Neural progenitor cell (in vitro differentiated cells): ENCODE results near the gene METRNL. TPM values are rescaled to one million over a fixed set of nuclear protein-coding genes. Genes with fewer than 3 reads are reported as not detected.

Experiments
- DNase-seq: peaks from one replicate; pipeline ENCODE4 v3.0.0-alpha.2; 2016; ENCODE audit warnings: low spot score
- H2AFZ ChIP-seq: fragments of 200-600 bp; sonication (generic); replicated peaks from 2 replicates; pipeline ENCODE4 v1.6.1; 2016; ENCODE audit warnings: antibody characterized with exemption
- H3F3A ChIP-seq: fragments of 200-600 bp; sonication (generic); 2 replicates; pipeline ENCODE4 v1.6.1; 2016; ENCODE audit warnings: antibody characterized with exemption, low read depth
- H3K27ac ChIP-seq: fragments of 200-600 bp; sonication (generic); 2 replicates; pipeline ENCODE4 v1.5.1; 2016; ENCODE audit warnings: mild to moderate bottlenecking
- H3K27me3 ChIP-seq: fragments of 200-600 bp; sonication (generic); 2 replicates; pipeline ENCODE4 v1.6.1; 2016; ENCODE audit warnings: mild to moderate bottlenecking, moderate library complexity
- H3K36me3 ChIP-seq: fragments of 200-600 bp; sonication (generic); 2 replicates; pipeline ENCODE4 v1.5.1; 2016
- H3K4me1 ChIP-seq: fragments of 200-600 bp; sonication (generic); 2 replicates; pipeline ENCODE4 v1.6.1; 2016; ENCODE audit warnings: mixed run types
- H3K4me2 ChIP-seq: fragments of 200-600 bp; sonication (generic); 2 replicates; pipeline ENCODE4 v1.6.1; 2016
- H3K4me3 ChIP-seq: fragments of 200-600 bp; sonication (generic); 2 replicates; pipeline ENCODE4 v1.5.1; 2016
- H3K79me2 ChIP-seq: fragments of 200-600 bp; sonication (generic); 2 replicates; pipeline ENCODE4 v1.6.1; 2016; ENCODE audit warnings: low read depth
- H3K9ac ChIP-seq: fragments of 200-600 bp; sonication (generic); 2 replicates; pipeline ENCODE4 v1.6.1; 2016
- H3K9me3 ChIP-seq: fragments of 200-600 bp; sonication (generic); 2 replicates; pipeline ENCODE4 v1.5.1; 2016; ENCODE audit warnings: low read depth
- H4K20me1 ChIP-seq: fragments of 200-600 bp; sonication (generic); 2 replicates; pipeline ENCODE4 v1.6.1; 2016; ENCODE audit warnings: low read depth
- H3K27ac Mint-ChIP-seq: 3 replicates; pipeline ENCODE4 v1.8.0; 2021; ENCODE audit warnings: mixed read lengths
- H3K27me3 Mint-ChIP-seq: 2 replicates; pipeline ENCODE4 v1.8.0; 2022; ENCODE audit warnings: low read depth, mild to moderate bottlenecking, inconsistent platforms, moderate library complexity, mixed read lengths; ENCODE audit not compliant: insufficient read depth
- H3K36me3 Mint-ChIP-seq: 3 replicates; pipeline ENCODE4 v1.8.0; 2021; ENCODE audit warnings: mixed read lengths
- H3K4me1 Mint-ChIP-seq: 3 replicates; pipeline ENCODE4 v1.8.0; 2021; ENCODE audit warnings: mixed read lengths
- H3K4me3 Mint-ChIP-seq: 3 replicates; pipeline ENCODE4 v1.8.0; 2021; ENCODE audit warnings: mild to moderate bottlenecking, moderate library complexity, mixed read lengths
- H3K9me3 Mint-ChIP-seq: 3 replicates; pipeline ENCODE4 v1.8.0; 2020; ENCODE audit warnings: mixed read lengths
- CTCF ChIP-seq: fragments of 200-600 bp; sonication (generic); IDR thresholded peaks from 2 replicates; pipeline ENCODE4 v1.5.1; 2017; ENCODE audit warnings: antibody characterized with exemption, mild to moderate bottlenecking
- EZH2 ChIP-seq: fragments of 200-600 bp; sonication (generic); IDR thresholded peaks from 2 replicates; pipeline ENCODE4 v1.6.1; 2017; ENCODE audit warnings: antibody characterized with exemption, mild to moderate bottlenecking, moderate library complexity
- EZH2phosphoT487 ChIP-seq: fragments of 200-600 bp; sonication (generic); IDR thresholded peaks from 2 replicates; pipeline ENCODE4 v1.6.1; 2017; ENCODE audit warnings: antibody characterized with exemption
- total RNA-seq: library from RNA; depleted of rRNA; stranded (reverse); fragments of >200 nt; gene quantifications from 2 replicates; pipeline ENCODE4 v1.2.3, GENCODE V29; 2015; ENCODE audit warnings: low replicate concordance

Gene METRNL
- total RNA-seq, 1 donor from 2014 or later, result 3.6 TPM

- H3K27ac Mint-ChIP-seq, result no peak overlapping the region
- peaks cover 19% of the 10 kb centered on the region for H3K4me1 Mint-ChIP-seq
- peaks cover 5% of the 10 kb centered on the region for H3K27me3 Mint-ChIP-seq
- no peaks in the 10 kb centered on the region for H4K20me1 ChIP-seq
- H3K4me3 ChIP-seq, result no peak overlapping the region
- peaks cover 5% of the 10 kb centered on the region for H3F3A ChIP-seq
- H2AFZ ChIP-seq, result no peak overlapping the region
- H3K27me3 ChIP-seq, result no peaks in the 10 kb centered on the region
- no peaks in the 10 kb centered on the region for H3K36me3 ChIP-seq
- no peak overlapping the region for H3K4me3 Mint-ChIP-seq
- no peak overlapping the region for H3K27ac ChIP-seq
- H3K4me2 ChIP-seq, result no peak overlapping the region
- no peaks in the 10 kb centered on the region for H3K36me3 Mint-ChIP-seq
- no peaks in the 10 kb centered on the region for H3K9me3 ChIP-seq
- H3K9me3 Mint-ChIP-seq, result peaks cover 2% of the 10 kb centered on the region
- H3K9ac ChIP-seq, result no peak overlapping the region
- no peaks in the 10 kb centered on the region for H3K4me1 ChIP-seq
- TF ChIP-seq EZH2phosphoT487 (no peak), EZH2 (no peak), CTCF (no peak)
- H3K79me2 ChIP-seq, result no peaks in the 10 kb centered on the region
- peak; percentile 1 for DNase-seq
These were observed 23.4 kb upstream of the METRNL start for GRCh38 chr17:83055911-83056582.

- H3K4me1 Mint-ChIP-seq, result peaks cover 19% of the 10 kb centered on the region
- Histone ChIP-seq H4K20me1 (no peaks in the 10 kb centered on the region), H3F3A (peaks cover 5% of the 10 kb centered on the region), H3K79me2 (no peaks in the 10 kb centered on the region), H3K27ac (no peak overlapping the region), H3K27me3 (no peaks in the 10 kb centered on the region), H2AFZ (no peak overlapping the region), H3K9me3 (no peaks in the 10 kb centered on the region), H3K4me3 (no peak overlapping the region), H3K9ac (no peak overlapping the region), H3K4me2 (no peak overlapping the region), H3K4me1 (no peaks in the 10 kb centered on the region), H3K36me3 (no peaks in the 10 kb centered on the region)
- H3K27me3 Mint-ChIP-seq, result peaks cover 5% of the 10 kb centered on the region
- no peak overlapping the region for H3K4me3 Mint-ChIP-seq
- no peak for TF ChIP-seq EZH2
- no peak for TF ChIP-seq CTCF
- TF ChIP-seq EZH2phosphoT487, result no peak
- H3K36me3 Mint-ChIP-seq, result no peaks in the 10 kb centered on the region
- peaks cover 2% of the 10 kb centered on the region for H3K9me3 Mint-ChIP-seq
- no peak overlapping the region for H3K27ac Mint-ChIP-seq
- peak; percentile 0 for DNase-seq
These were observed 22.6 kb upstream of the METRNL start for GRCh38 chr17:83056583-83057396.

GRCh38 chr17:83057397-83057761 is 22.0 kb upstream of the METRNL start:
- Mint-ChIP-seq H3K4me3 (no peak overlapping the region), H3K27ac (peak overlapping the region; percentile 2), H3K9me3 (peaks cover 2% of the 10 kb centered on the region), H3K4me1 (peaks cover 19% of the 10 kb centered on the region), H3K36me3 (no peaks in the 10 kb centered on the region), H3K27me3 (peaks cover 5% of the 10 kb centered on the region)
- peak; percentile 0 for DNase-seq
- no peak overlapping the region for H3K27ac ChIP-seq
- no peaks in the 10 kb centered on the region for H3K27me3 ChIP-seq
- H3K4me2 ChIP-seq, result no peak overlapping the region
- TF ChIP-seq EZH2 (no peak), EZH2phosphoT487 (no peak), CTCF (no peak)
- H3F3A ChIP-seq, result peaks cover 5% of the 10 kb centered on the region
- no peaks in the 10 kb centered on the region for H3K79me2 ChIP-seq
- H3K36me3 ChIP-seq, result no peaks in the 10 kb centered on the region
- H4K20me1 ChIP-seq, result no peaks in the 10 kb centered on the region
- H3K9ac ChIP-seq, result no peak overlapping the region
- H3K4me1 ChIP-seq, result no peaks in the 10 kb centered on the region
- no peak overlapping the region for H3K4me3 ChIP-seq
- no peaks in the 10 kb centered on the region for H3K9me3 ChIP-seq
- no peak overlapping the region for H2AFZ ChIP-seq
